Activated CD4-positive, CD25-positive, alpha-beta regulatory T cell (primary cell): ENCODE results near the gene TAGLN2.
"Not testable (repeated sequence)": the region's sequence is repeated elsewhere in the genome, so short reads cannot be mapped to it uniquely, and the experiment has no call there.

Source experiments
- DNase-seq, 4 experiments: peaks; one replicate each; lab custom pipeline; 2025; lab: John Stamatoyannopoulos, UW

Gene TAGLN2

GRCh38 chr1:159899634-159900033 lies 25.7 kb downstream of the TAGLN2 start:
- DNase-seq, result not testable (repeated sequence)

GRCh38 chr1:159898527-159898926 lies 26.8 kb downstream of the TAGLN2 start:
- DNase-seq, result no peak

- DNase-seq, result no peak
These were observed 27.3 kb downstream of the TAGLN2 start for GRCh38 chr1:159897962-159898361.

DNA sequence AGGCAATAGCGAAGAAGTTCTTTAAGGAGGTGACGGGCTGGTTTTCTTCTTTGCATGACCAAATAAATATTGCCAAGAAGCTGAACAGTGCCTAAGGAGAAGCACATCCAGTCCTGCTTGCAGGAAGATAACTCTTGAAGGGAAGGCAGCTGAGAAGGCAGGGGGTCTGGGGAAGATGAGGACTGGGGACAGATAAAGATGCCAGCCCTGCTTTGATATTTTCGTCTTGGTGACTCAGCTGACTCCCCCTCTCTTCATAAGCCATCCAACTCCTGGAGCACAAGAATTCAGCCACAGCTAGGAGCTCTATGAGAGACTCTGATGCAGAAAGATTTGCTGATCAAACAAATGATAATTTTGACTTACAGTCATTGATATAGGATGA lies 28.8 kb downstream of the TAGLN2 start:
- no peak for DNase-seq

DNA sequence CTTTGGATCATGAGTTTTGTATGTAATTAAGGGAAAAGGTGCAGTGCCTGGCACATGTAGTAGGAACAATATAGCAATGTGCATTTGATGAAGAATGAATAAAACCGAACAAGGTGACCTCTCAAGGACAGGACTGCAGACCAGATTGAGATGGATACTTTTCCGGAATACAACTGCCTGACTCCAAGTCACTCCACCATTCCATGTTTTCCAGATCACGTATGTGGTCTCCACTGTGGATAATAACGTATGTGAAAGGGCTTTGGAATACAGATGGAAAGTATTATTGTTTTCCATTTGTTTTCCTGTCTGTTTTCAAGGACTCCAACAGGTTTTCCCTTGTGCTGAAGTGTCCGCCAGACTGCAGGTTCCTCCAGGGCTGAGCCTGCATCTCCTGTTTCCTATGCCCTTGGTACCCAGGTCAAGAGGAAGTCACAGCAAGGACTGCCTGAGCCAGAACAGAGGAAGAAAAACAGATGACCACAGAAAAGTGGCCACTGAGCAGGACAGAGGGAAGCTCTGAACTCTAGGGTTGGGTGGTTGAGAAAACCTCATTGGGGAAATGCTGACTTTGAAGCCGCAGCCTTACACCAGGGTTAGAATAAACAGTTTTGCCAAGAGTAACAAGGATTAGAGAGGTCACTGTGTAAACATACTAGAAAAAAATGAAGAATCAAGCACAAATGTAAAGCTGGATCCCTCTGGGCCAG lies 29.3 kb downstream of the TAGLN2 start:
- no peak for DNase-seq

- DNase-seq, result no peak
These were observed 30.0 kb downstream of the TAGLN2 start for GRCh38 chr1:159895286-159895685.

- DNase-seq, result no peak
These were observed 32.4 kb downstream of the TAGLN2 start for GRCh38 chr1:159892944-159893343.

DNA sequence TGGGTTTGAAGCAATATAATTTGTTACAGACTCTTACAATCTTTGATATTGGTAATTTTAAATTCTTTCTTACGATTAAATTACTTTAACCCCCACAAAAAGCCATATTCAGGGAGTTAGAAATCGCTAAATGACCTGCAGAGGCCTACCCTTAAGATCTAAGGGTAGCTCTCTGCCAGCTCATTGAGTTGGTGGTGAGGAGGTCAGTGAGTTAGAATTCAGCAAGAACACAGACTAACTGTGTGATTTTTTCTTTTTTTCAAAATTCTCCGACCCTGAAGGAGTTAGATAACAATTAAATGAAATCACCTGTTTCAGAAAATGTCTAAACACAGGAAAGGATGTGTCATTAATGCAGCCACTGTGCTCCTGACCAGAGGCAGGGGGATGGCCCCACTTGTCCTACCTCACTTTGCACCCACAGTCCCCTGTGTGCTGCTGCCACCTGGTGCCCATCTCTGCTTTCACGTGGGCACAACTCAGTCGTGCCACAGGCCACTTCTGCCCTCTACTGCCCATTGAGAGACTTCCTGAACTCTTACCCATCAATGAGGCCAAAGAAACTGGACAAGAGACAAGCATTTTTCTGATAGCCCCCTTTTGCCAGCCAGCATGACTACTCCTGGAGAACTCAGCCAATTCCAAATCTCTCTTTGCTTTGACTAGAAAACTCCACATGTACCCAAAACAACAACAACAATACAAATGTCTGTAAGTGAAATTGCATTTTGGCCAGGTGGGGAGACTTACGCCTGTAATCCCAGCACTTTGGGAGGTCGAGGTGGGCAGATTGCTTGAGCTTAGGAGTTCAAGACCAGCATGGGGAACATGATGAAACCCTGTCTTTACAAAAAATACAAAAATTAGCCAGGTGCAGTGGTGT lies 33.8 kb downstream of the TAGLN2 start:
- peak; percentile 28 to 53 (median 46) for DNase-seq

GRCh38 chr1:159890390-159890789 lies 34.9 kb downstream of the TAGLN2 start:
- DNase-seq, result no peak

- DNase-seq, result no peak
These were observed 35.5 kb downstream of the TAGLN2 start for GRCh38 chr1:159889821-159890252.

- no peak for DNase-seq
These were observed 36.1 kb downstream of the TAGLN2 start for GRCh38 chr1:159889202-159889601.

DNA sequence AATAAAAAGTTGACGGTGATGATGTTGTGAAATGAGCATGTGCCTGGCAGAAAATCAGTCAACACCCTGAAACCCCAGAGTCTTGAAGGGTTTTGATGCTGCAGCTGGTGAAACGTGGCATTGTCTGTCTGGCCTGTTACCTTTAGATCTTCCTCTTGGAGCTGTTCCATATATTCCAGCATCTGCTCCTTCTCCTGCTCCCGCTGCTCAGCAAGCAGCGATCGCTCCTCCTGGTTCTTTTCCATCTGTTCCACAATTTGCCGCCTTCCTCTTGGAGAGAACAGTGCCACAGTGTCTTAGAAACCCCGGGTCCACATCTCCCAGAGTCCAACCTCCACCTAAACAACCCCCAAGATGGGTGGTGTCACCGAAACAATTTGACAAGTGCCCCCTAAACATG lies 41.0 kb downstream of the TAGLN2 start:
- no peak for DNase-seq

DNA sequence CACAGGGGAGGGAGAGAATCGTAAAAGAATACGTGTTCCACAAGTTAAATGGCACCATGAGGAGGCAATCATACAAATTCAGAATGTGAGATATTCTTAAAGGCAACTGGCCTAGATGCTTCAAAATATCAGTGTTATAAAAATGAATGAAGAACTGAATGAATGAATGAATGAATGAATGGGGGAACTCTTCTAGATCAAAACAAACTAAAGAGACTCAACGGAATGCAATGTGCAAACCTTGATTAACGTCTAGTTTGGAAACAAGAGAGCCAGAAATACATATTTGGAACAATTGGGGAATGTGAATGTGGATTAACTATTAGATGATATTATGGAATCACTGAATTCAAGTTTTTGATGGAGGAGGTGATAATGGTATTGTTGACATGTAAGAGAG lies 42.2 kb downstream of the TAGLN2 start:
- DNase-seq, result no peak

DNA sequence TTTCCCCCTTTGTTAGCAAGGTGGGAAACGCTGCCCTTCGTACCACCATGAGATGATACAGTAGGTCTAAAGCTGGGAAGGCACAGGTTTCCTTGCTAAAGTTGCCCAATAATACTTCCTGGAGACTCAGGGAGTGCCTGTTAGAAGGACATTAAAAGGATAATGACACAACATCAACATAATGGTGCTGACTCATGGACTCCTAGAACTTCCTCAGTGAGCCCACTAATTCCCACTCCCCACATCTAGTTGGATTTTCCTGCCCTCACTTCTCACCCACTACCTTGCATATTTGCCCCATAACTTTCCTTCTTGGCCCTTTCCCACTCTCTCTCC lies 42.8 kb downstream of the TAGLN2 start:
- DNase-seq, result no peak

- no peak for DNase-seq
These were observed 43.4 kb downstream of the TAGLN2 start for GRCh38 chr1:159881622-159882526.

DNA sequence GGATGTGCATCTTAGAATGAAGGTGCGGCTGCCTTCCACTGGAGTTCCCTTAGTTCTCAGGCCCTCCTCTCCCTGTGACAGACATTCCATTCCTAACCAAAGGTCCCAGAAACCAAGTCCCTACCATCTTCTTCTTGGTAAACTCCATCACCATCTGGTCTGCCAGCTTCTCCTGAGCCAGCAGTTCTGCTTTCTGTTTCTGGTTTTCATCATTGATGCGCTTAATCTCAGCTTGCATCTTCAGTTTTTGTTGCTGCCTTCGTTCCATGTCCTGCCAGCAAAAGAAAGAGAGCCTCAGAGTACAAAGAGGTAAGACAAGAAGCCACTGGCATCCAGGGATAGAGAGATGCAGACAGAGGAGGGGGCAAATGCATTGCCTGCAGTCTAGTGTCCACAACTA lies 44.9 kb downstream of the TAGLN2 start:
- DNase-seq, result no peak

DNA sequence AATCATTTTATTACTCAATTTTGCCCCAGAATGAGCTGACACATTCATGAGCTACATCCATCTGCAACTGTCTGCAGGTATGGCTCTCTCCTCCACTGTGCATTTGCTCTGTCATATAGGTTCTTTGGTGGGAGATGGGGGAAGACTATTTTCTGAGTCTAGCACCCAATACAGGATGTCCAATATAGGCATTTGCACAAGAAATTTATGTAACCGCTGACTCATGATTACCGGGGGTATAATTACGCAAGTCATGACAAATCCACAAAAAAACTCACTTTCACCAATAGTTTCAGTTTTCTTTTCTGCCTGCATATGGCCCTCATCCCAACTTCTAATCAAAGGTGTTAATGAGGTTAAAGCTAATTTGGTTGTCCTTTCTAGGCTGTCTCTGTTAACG lies 45.3 kb downstream of the TAGLN2 start:
- DNase-seq, result no peak

DNA sequence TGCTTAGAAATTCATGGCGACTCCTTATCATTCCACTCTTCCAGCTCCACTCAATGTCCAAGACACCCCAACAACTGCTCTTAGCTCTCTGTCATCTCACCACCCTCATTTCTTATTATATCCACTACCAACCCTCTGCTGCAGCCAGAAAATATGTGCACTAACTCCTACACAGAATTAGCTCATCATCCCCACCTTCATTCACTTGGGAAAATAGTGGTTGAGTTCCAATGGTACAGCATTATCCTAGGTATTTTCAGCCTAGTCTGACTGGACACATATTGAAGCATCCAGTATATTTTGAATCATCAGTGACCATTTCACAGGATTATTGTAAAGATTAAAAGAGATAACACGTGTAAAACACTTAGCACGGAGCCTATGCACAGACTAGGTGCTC lies 46.2 kb downstream of the TAGLN2 start:
- DNase-seq, result no peak

DNA sequence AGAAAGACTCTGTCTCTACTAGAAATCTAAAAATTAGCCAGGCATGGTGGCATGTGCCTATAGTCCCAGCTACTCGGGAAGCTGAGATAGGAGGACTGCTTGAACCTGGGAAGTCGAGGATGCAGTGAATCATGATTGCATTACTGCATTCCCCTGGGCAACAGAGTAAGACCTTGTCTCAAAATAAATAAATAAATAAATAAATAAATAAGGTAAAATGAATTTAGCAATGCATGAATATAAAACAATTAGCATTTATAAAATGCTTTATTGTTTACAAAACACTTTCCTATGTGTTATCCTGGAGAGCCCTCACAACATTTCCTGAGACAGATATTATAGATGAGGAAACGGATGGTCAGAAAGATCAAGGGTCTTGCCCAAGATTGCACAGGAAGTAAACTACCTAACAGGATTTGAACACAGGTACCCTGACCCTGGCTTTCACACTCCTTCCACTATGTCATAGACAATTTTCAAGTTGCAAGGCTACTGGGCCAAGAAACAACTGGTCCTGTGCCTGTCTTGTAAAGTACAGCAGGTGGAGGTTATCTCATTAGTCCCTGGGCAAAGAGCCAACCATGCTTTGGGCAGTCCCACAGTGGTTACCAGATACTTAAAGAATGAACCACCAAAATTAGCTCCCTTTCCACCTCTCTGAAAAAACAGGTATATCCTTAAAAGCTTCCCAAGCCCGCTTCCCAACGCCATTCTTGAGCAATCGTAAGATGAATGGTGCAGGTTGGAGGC lies 47.4 kb downstream of the TAGLN2 start:
- no peak for DNase-seq

- DNase-seq, result no peak
These were observed 51.7 kb downstream of the TAGLN2 start for GRCh38 chr1:159873530-159874143.

DNA sequence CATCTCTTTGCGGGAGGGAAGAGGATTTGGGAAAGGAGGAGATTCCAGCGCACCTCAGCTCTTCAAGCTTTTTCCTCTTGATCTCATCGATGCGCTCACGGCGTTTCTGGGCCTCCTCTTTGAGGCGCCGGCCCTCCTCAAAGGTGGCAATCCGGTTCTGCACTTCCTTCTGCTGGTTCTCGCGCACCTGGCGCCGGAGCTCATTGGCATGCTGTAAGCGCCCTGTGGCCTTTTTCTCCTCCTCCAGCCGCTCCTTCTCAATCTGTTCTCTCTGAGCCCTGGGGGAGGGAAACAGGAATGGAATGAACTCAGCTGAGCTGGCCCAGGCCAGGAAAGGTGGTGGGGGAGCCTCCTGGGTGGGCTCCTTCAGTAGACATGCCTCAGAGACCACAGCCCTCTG lies 52.4 kb downstream of the TAGLN2 start:
- no peak for DNase-seq
